Femur (tissue), 1 donor: ENCODE results near the gene SLC2A9.
A peak's percentile ranks its signal among the peaks of the same experiment; 100 is the strongest.

Experiments used
- DNase-seq: peaks from one replicate; pipeline ENCODE4 v3.0.0-alpha.2; 2017

The SLC2A9 gene

GRCh38 chr4:10018818-10019461, 2.4 kb downstream of the SLC2A9 start:
- peak; percentile 97 for DNase-seq

GRCh38 chr4:10017037-10017893, 4.0 kb downstream of the SLC2A9 start:
- DNase-seq = no peak

- no peak for DNase-seq
Observed at GRCh38 chr4:10016169-10016568, 5.1 kb downstream of the SLC2A9 start.

- DNase-seq = peak; percentile 57
Observed at GRCh38 chr4:10015140-10015753, 6.0 kb downstream of the SLC2A9 start.

GRCh38 chr4:10013722-10014121, 7.6 kb downstream of the SLC2A9 start:
- DNase-seq = no peak

- no peak for DNase-seq
Observed at GRCh38 chr4:10011885-10012284, 9.4 kb downstream of the SLC2A9 start.

GRCh38 chr4:10011277-10011676, 10.0 kb downstream of the SLC2A9 start:
- DNase-seq = no peak

GRCh38 chr4:10009861-10010500, 11.3 kb downstream of the SLC2A9 start:
- no peak for DNase-seq

GRCh38 chr4:10008609-10009005, 12.7 kb downstream of the SLC2A9 start:
- no peak for DNase-seq

- DNase-seq = peak; percentile 87
Observed at GRCh38 chr4:10007793-10008608, 13.3 kb downstream of the SLC2A9 start.

GRCh38 chr4:10007436-10007740, 13.9 kb downstream of the SLC2A9 start:
- DNase-seq = no peak

GRCh38 chr4:10006601-10007435, 14.5 kb downstream of the SLC2A9 start:
- no peak for DNase-seq

GRCh38 chr4:10006231-10006600, 15.1 kb downstream of the SLC2A9 start:
- DNase-seq = peak; percentile 44

- DNase-seq = no peak
Observed at GRCh38 chr4:10005632-10006031, 15.7 kb downstream of the SLC2A9 start.

GRCh38 chr4:10003666-10004065, 17.6 kb downstream of the SLC2A9 start:
- no peak for DNase-seq

- no peak for DNase-seq
Observed at GRCh38 chr4:10002278-10002677, 19.0 kb downstream of the SLC2A9 start.

- DNase-seq = no peak
Observed at GRCh38 chr4:10001757-10002156, 19.5 kb downstream of the SLC2A9 start.

GRCh38 chr4:9999956-10000561, 21.2 kb downstream of the SLC2A9 start:
- DNase-seq = no peak

- DNase-seq = no peak
Observed at GRCh38 chr4:9997886-9998285, 23.4 kb downstream of the SLC2A9 start.

GRCh38 chr4:9996319-9997110, 24.8 kb downstream of the SLC2A9 start:
- DNase-seq = no peak
